ENCODE measurements around the gene TRIM38.
"Not testable (repeated sequence)": the region's sequence is repeated elsewhere in the genome, so short reads cannot be mapped to it uniquely, and the experiment has no call there.

TRIM38 gene

GRCh38 chr6:26006086-26006939, 43.7 kb downstream of the TRIM38 start:
- no peak for DNase-seq (ENCODE audit: low read depth)

GRCh38 chr6:26006940-26007305, 44.3 kb downstream of the TRIM38 start:
- DNase-seq (ENCODE audit: low read depth), result not testable (repeated sequence)

DNA sequence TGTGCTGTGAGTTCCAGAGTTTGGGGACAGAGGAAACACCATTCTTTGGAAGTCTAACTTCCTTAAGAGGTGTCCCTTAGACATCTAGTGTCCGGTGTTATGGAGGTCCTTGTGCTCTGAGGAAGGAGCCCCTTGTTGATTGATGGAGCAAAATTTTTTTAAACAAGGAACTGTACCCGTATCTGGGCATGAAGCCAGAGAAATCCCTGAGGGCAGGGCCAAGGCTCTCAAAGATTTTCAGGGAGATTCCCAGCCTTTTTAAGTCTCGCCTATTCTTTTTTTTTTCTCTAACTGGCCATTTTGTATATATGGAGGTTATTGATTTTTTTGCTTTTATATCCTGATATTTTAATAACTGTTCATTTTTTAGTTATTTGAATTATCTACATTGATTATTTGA, 45.9 kb downstream of the TRIM38 start:
- no peak for DNase-seq (ENCODE audit: low read depth)

GRCh38 chr6:26009817-26010216, 47.2 kb downstream of the TRIM38 start:
- DNase-seq (ENCODE audit: low read depth), result no peak

GRCh38 chr6:26012061-26012460, 49.5 kb downstream of the TRIM38 start:
- DNase-seq (ENCODE audit: low read depth), result no peak

DNA sequence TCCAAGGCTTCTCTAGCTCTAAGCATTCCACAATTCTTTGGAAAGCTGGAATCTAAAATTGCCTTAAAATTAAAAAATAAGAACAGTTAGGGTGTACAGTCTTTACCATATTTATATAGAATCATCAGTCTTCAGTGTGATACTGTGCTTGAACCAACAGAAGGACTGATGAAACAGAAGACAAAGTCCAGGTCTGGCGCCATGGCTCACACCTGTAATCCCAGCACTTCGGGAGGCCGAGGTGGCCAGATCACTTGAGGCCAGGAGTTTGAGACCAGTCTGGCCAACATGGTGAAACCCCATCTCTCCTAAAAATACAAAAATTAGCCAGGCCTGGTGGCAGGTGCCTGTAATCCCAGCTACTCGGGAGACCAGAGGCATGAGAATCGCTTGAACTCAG, 51.8 kb downstream of the TRIM38 start:
- DNase-seq (ENCODE audit: low read depth), result not testable (repeated sequence)

- no peak for DNase-seq (ENCODE audit: low read depth)
Measured at GRCh38 chr6:26016245-26016962, 53.8 kb downstream of the TRIM38 start.

GRCh38 chr6:26016963-26017631, 54.5 kb downstream of the TRIM38 start:
- no peak for DNase-seq (ENCODE audit: low read depth)

GRCh38 chr6:26017632-26017966, 55.0 kb downstream of the TRIM38 start:
- DNase-seq (ENCODE audit: low read depth), result peak; percentile 77

DNA sequence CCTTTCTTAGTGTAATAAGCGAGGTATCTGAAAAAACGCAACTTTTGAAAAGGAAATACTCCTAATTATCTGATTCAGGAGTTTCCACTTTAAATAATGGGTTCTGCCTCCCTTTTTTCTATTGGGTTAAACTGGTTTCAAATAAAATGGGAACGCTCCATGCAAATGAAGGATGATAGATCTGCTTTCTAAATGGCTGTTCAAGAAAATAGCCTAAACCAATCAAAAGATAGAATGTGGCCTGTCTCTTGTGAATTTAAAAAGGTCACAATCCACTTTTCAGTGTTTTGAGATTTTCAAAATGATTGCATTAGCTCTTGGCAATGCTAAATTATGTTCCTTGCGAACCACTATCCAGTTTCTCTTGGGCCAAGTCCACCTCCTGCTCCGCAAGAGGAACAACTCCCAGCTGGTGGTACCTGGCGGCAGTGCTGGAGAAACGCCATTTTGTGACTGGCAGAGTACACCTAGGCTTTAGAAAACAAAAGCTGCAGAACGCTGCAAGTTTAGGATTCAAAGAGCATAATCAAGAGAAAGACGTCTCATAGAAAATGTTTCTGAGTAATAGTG, 56.7 kb downstream of the TRIM38 start:
- no peak for DNase-seq (ENCODE audit: low read depth)

DNA sequence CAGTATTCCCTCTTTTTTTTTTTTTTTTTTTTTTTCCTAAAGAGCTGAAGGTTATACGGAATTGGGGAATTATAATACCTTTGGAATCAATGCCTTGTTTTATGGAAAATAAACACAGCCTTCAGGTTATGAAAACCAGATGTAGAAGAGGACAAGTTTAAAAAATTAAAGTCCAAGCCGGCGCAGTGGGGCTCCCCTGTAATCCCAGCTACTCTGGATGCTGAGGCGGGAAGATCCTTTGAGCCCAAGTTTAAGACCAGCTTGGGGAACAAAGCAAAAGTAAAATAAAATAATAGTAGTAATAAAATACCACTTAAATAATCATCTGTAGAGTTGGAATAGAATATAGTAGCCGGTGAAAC, 57.3 kb downstream of the TRIM38 start:
- no peak for DNase-seq (ENCODE audit: low read depth)

DNA sequence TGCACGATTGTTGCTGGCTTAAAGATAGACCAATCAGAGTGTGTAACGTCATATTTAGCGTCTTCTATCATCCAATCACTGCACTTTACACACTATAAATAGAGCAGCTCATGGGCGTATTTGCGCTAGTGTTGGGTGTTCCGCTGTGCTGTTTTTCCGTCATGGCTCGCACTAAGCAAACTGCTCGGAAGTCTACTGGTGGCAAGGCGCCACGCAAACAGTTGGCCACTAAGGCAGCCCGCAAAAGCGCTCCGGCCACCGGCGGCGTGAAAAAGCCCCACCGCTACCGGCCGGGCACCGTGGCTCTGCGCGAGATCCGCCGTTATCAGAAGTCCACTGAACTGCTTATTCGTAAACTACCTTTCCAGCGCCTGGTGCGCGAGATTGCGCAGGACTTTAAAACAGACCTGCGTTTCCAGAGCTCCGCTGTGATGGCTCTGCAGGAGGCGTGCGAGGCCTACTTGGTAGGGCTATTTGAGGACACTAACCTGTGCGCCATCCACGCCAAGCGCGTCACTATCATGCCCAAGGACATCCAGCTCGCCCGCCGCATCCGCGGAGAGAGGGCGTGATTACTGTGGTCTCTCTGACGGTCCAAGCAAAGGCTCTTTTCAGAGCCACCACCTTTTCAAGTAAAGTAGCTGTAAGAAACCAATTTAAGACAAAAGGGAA, 57.9 kb downstream of the TRIM38 start:
- peak; percentile 53 for DNase-seq (ENCODE audit: low read depth)

GRCh38 chr6:26021001-26021349, 58.4 kb downstream of the TRIM38 start:
- no peak for DNase-seq (ENCODE audit: low read depth)

- DNase-seq (ENCODE audit: low read depth), result peak; percentile 71
Measured at GRCh38 chr6:26021350-26022131, 58.9 kb downstream of the TRIM38 start.

DNA sequence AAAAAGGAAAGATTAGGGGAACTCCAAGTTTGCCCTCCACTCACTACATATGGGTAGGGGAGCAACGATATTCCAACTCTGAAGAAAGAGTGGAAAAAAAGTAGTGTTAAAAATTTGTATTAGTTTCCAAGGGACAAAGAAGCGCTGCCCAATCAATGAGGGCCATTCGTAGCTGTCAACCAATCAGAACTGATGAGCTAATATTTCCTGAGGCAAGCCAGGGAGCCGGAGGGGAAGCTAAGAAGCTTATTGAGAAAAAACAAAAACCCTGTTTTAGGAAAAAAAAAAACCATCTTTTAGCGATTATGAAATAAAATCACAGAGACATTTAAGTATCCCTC, 59.5 kb downstream of the TRIM38 start:
- DNase-seq (ENCODE audit: low read depth), result no peak

- no peak for DNase-seq (ENCODE audit: low read depth)
Measured at GRCh38 chr6:26022737-26023136, 60.1 kb downstream of the TRIM38 start.

- no peak for DNase-seq (ENCODE audit: low read depth)
Measured at GRCh38 chr6:26024651-26025046, 62.0 kb downstream of the TRIM38 start.

GRCh38 chr6:26025047-26025893, 62.7 kb downstream of the TRIM38 start:
- DNase-seq (ENCODE audit: low read depth), result no peak

DNA sequence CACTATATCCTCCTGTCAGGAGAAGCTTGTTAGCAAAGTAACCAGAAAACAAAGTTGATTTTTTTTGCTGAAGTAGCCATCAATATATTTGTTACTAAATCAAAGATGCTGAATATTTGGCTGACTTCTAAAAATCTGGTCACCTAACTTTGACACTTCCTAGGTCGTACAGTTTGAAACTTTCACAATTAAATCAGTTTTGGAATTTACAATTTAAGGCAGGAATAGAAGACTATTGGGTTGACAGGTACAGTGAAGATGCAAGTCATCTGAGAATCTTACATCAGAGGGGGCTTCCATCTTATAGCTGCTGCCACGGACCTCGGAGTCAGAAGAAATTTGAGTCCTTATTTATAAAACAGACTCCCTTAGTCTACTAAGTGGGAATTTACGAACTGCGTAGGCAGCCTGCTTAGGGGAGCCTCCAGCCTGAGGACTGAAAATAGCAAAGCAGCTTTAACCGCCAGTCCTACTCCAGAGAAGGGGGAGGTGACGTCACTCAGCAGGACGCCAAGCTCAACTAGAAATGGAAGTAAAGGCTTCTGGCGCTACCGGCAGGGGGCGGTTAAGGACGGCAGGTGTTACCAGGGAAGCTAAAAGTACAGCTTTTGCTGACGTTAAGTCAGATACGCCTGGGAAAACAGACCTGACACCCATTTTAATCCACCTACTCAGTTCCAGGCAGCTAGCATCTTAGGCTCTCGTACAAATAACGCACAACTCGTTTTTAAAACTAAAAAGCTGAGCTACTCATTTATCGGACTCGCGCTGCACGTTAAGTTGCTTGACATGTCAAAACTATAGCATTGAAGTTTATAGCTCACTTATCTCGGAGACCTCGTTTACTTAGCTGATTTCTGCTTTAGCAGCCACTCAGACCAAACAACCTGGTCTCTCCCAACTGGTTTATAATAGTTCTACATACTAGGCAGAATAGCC, 63.6 kb downstream of the TRIM38 start:
- DNase-seq (ENCODE audit: low read depth), result peak; percentile 75
